ENCODE measurements around the gene BORA. TPM values are rescaled to one million over a fixed set of nuclear protein-coding genes. Genes with fewer than 3 reads are reported as not detected.

Gene BORA
- total and polyA plus RNA-seq, 2 of the 13 experiments (the other 11 are each of a cell fraction or from before 2014, with no cell fraction given): 4.0 to 17.4 TPM

GRCh38 chr13:72726726-72727416 lies 852 bp upstream of the BORA start (continued):
- TF ChIP-seq TRIM24 (CRISPR knock-in tag; IDR thresholded peaks at IDR 0.05) (no peak), AGO1 (IDR thresholded peaks at IDR 0.05; ENCODE audit: low read depth, low read length, poor library complexity, severe bottlenecking) (peak; percentile 14), ZNF775 (CRISPR knock-in tag; IDR thresholded peaks at IDR 0.05; ENCODE audit: borderline replicate concordance) (no peak), ZNF292 (CRISPR knock-in tag; IDR thresholded peaks at IDR 0.05; ENCODE audit: borderline replicate concordance, low read depth) (0 out of 2 replicates have a peak, but pooled peaks have one; percentile 13), ATF7 (IDR thresholded peaks at IDR 0.05) (no peak), ATF7 (CRISPR knock-in tag; IDR thresholded peaks at IDR 0.05) (no peak), CC2D1A (CRISPR knock-in tag; IDR thresholded peaks at IDR 0.05) (no peak), CCAR2 (optimal IDR thresholded peaks at IDR 0.05; ENCODE audit: low read depth, low read length) (no peak), TCF12 (IDR thresholded peaks at IDR 0.05) (no peak), TCF12 (CRISPR knock-in tag; IDR thresholded peaks at IDR 0.05) (no peak), RARG (CRISPR knock-in tag; IDR thresholded peaks at IDR 0.05; ENCODE audit: low read depth) (no peak), ZNF33B (CRISPR knock-in tag; IDR thresholded peaks at IDR 0.05) (no peak), ZSCAN22 (CRISPR knock-in tag; IDR thresholded peaks at IDR 0.05) (no peak), FOXO4 (CRISPR knock-in tag; conservative IDR thresholded peaks at IDR 0.05) (no peak), SIN3B (IDR thresholded peaks at IDR 0.05; ENCODE audit: low read length) (no peak), TP53 (CRISPR knock-in tag; conservative IDR thresholded peaks at IDR 0.05) (no peak), HMGA1 (CRISPR knock-in tag; conservative IDR thresholded peaks at IDR 0.05) (no peak), HOXA9 (CRISPR knock-in tag; IDR thresholded peaks at IDR 0.05; ENCODE audit: borderline replicate concordance) (no peak; the same call in 1 of the 2 replicates), ZNF256 (CRISPR knock-in tag; conservative IDR thresholded peaks at IDR 0.05) (no peak), ZSCAN21 (CRISPR knock-in tag; IDR thresholded peaks at IDR 0.05; ENCODE audit: borderline replicate concordance) (no peak), KDM5A (IDR thresholded peaks at IDR 0.05; ENCODE audit: borderline replicate concordance, low read length) (no peak), ZFYVE20 (CRISPR knock-in tag; IDR thresholded peaks at IDR 0.05; ENCODE audit: borderline replicate concordance, low read depth) (no peak), ZNF337 (CRISPR knock-in tag; IDR thresholded peaks at IDR 0.05; ENCODE audit: borderline replicate concordance, low read depth) (no peak), HNRNPLL (IDR thresholded peaks at IDR 0.05; ENCODE audit: low read depth, low read length, poor library complexity, severe bottlenecking) (peak; percentile 91), CHD4 (IDR thresholded peaks at IDR 0.05; ENCODE audit: borderline replicate concordance, low read length) (no peak), ZNF747 (CRISPR knock-in tag; IDR thresholded peaks at IDR 0.05; ENCODE audit: borderline replicate concordance) (no peak), ZMAT3 (CRISPR knock-in tag; conservative IDR thresholded peaks at IDR 0.05) (0 out of 2 replicates have a peak, but pooled peaks have one; percentile 16)
- TF ChIP-seq, protein P1, sequence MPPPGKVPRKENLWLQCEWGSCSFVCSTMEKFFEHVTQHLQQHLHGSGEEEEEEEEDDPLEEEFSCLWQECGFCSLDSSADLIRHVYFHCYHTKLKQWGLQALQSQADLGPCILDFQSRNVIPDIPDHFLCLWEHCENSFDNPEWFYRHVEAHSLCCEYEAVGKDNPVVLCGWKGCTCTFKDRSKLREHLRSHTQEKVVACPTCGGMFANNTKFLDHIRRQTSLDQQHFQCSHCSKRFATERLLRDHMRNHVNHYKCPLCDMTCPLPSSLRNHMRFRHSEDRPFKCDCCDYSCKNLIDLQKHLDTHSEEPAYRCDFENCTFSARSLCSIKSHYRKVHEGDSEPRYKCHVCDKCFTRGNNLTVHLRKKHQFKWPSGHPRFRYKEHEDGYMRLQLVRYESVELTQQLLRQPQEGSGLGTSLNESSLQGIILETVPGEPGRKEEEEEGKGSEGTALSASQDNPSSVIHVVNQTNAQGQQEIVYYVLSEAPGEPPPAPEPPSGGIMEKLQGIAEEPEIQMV (CRISPR knock-in tag; IDR thresholded peaks at IDR 0.05; ENCODE audit: low read depth): no peak
